A204.1 (cell line): ENCODE results near the gene DCHS1.

Experiments
- FAIRE-seq: peaks from 2 replicates; lab custom pipeline; 2012; peaks lifted over from hg19 to GRCh38; lab: Jason Lieb, UNC

The DCHS1 gene

GRCh38 chr11:6611963-6612212, 43.7 kb downstream of the DCHS1 start:
- FAIRE-seq, result no peak

- no peak for FAIRE-seq
Measured at GRCh38 chr11:6611092-6611962, 44.3 kb downstream of the DCHS1 start.

- FAIRE-seq, result no peak
Measured at GRCh38 chr11:6610591-6610990, 45.0 kb downstream of the DCHS1 start.

GRCh38 chr11:6609502-6610015, 46.0 kb downstream of the DCHS1 start:
- no peak for FAIRE-seq

DNA sequence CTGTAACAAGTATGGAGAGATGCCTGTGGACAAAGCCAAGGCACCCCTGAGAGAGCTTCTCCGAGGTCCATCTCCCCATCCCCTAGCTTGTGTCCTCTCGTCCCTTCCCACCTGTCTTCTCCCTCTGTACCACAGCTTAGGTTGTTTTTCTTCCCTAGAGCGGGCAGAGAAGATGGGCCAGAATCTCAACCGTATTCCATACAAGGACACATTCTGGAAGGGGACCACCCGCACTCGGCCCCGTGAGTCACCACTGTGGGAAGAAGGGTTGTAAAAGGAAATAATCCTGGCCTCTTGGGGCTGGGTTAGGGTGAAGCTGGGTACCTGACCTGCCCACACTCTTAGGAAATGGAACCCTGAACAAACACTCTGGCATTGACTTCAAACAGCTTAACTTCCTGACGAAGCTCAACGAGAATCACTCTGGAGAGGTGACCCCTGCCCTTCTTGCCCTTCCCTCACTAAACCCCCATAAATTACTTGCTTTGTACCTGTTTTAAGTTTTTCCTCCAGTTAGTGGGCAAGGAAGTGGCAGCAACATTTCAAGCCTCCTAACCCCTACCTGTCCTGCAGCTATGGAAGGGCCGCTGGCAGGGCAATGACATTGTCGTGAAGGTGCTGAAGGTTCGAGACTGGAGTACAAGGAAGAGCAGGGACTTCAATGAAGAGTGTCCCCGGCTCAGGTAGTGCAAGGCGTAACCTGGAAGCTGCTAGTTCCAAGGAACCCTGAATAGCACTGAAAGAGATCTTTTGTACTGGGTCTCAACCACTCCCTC, 46.7 kb downstream of the DCHS1 start:
- no peak for FAIRE-seq

DNA sequence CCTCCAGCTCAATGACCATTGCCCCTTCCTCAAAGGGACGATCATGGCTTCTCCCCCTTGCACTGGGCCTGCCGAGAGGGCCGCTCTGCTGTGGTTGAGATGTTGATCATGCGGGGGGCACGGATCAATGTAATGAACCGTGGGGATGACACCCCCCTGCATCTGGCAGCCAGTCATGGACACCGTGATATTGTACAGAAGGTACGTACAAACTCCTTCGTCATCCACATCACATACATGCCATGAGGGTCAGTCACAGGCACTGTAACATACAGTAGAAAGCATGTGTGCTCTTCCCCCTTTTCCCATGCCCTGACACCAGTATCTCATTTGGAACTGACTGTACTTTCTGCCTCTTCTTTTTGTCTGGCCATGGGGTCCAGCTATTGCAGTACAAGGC, 47.6 kb downstream of the DCHS1 start:
- FAIRE-seq, result no peak

DNA sequence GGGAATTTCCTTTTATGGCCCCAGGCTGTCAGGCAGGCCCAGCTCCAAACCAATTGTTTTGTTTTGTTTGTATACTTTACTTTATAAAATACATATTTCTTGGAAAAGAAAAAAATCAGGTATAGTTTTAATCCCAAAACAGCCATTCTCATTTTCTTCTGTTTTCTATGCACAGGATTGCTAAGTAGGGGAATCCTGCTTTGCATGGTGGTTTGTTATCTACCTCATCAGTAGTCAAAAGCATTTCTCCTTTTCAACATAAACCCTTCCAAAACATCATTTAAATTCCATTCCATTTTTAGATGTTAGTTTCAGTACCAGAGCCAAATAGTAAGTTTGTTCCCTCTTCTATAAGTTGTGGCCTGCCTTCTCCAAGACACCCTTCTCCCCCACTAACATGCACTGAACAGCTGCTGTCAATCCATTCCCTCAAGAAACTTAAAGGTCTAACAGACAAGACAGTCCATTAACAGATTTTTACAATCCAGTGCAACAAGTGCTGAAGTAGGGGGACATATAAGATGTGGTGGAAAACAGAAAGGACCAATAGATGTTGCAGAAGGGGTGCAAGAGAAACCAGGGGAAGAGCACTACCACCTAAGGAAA, 48.3 kb downstream of the DCHS1 start:
- FAIRE-seq, result no peak

DNA sequence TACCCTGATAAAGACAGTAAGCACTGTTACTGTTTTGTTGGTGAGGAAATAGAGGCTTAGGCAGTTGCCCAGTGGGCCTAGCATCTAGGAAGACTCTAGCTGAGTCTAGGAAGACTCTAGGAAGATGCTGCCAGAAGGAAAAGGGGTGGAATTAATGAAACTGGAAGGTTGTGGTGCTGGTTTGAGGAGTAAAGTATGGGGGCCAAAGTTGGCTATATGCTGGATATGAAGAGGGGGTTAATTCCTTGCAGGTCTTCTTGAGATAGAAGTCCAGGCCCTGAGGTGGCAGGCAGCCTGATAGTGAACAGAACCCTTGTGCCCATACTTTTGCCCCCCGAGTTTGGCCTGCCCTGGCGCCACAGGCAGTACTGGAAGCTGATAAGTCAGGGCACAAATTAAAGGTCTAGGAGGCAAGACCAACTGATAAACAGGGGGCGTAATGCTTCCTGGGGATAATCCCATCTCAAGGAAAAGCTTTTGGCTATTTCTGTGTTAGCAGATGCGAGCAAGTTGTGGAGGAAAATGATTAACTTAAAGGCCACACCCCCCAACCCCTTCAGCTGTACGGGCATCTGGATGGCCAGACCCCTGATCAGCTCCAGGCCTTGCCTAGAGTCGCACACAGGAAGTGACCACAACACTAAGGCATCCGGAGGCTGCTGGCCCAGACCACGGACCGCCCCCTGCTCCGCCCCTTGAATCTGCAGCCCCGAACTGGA, 49.0 kb downstream of the DCHS1 start:
- FAIRE-seq, result no peak

DNA sequence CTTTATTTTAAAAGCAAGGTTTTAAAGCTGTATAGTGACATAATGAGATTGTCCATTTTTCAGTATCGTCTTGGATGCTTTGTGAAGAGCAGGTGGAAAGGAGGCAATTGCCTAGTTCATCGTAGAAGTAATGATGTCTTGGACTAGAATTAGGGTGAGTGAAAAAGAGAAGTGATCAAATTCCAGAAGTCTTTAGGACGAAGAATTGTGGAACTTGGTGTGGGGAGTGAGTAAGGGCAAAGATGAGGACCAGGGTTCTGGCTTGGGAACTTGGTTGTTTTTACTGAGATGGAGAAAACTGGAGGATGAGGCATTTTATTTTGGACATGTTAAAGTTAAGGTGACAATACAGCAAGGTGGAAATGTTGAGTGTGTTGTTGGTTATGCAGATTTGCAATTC, 50.8 kb downstream of the DCHS1 start:
- no peak for FAIRE-seq

DNA sequence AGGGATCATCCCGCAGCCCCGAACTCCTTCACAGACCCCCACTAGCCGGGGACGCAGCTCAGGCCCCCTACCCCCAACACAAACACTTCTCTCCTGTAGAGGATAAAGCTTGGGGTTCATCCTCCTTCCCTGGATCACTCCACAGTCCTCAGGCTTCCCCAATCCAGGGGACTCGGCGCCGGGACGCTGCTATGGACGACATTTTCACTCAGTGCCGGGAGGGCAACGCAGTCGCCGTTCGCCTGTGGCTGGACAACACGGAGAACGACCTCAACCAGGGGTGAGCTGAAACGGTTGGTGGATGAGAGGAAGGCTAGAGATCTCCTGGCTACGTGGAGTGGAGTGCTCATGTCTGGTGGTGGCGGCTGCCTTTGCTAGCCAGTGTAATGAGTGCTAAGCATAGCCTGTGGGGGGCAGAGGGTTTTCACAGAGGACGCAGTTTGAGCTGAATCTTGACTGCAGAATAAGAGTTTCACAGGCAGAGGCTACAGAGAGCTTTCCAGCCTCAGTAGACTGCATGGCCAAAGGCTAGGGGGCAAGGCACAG, 51.5 kb downstream of the DCHS1 start:
- FAIRE-seq, result no peak

GRCh38 chr11:6603287-6604080, 52.1 kb downstream of the DCHS1 start, which contains the start of the genes ILK and RRP8:
ILK (plus strand) TSS chr11:6603774; CDS start chr11:6604272, 498 bp downstream.
RRP8 (minus strand) TSS chr11:6603616; CDS start chr11:6603502, 114 bp downstream.
- FAIRE-seq, result no peak

- FAIRE-seq, result no peak
Measured at GRCh38 chr11:6602096-6602940, 53.3 kb downstream of the DCHS1 start.

DNA sequence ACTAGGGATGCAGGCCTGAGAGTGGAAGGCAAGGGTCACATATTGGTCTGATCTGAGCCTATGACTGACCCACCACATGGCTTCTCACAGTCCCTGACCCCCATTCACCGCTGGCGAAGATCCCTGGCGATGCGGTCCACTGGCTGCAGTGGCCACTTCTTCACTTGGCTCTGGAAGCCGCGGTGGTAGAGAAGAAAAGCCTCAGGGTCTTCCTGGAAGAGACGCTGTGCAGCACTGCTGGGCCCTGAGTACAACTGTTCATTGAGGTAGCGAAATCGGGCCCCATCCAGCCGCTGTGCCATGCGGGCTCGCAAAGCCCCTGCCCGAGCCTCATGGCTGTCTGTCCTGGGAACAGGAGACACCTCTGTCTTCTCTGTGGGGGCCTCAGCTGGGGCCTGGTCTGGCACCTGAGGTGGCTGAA, 54.6 kb downstream of the DCHS1 start:
- no peak for FAIRE-seq

- no peak for FAIRE-seq
Measured at GRCh38 chr11:6599881-6600390, 55.7 kb downstream of the DCHS1 start.

DNA sequence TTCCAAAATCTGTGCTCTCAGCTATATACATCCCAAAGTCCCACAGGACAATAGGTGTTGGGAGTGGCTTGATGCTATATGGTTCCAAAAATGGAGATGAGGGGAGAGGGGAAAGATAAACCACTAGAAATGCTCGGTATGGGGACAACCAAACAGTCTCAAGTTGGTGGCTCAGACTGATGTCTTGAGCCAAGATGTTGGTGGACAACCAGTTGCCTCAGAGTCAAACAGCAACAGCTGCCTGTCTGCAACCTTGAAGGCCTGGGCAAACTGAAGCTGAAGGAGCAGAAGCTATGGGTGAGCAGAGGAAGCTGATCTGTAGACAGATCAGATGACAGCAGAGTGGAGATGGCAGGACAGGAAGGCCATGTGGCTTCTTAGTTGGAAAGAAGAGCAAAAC, 56.2 kb downstream of the DCHS1 start:
- FAIRE-seq, result no peak

- FAIRE-seq, result no peak
Measured at GRCh38 chr11:6598555-6598954, 57.1 kb downstream of the DCHS1 start.

GRCh38 chr11:6596239-6596877, 59.3 kb downstream of the DCHS1 start:
- no peak for FAIRE-seq

GRCh38 chr11:6594142-6594768, 61.4 kb downstream of the DCHS1 start:
- no peak for FAIRE-seq

DNA sequence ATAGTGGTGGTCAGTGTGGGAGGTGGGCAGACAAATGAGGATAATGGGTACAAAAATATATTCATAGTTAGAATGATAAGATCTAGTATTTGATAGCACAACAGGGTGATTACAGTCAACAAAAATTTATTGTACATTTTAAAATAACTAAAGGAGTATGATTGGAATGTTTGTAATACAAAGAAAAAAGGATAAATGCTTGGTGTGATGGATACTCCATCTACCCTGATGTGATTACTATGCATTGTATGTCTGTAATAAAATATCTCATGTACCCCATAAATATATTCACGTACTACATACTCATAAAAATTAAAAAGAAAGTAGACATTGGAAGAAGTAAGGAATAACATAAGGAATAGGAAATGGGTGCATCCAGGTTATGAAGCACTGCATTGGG, 67.6 kb downstream of the DCHS1 start:
- no peak for FAIRE-seq
